GM19043 (cell line): ENCODE data around the gene LRFN4.

ENCODE experiments used
- ATAC-seq: cut with Tn5 transposase; IDR thresholded peaks from one replicate; pipeline ENCODE4 v1.9.1; 2021; ENCODE audit warnings: low read depth; ENCODE audit not compliant: unreplicated experiment

Gene LRFN4

DNA sequence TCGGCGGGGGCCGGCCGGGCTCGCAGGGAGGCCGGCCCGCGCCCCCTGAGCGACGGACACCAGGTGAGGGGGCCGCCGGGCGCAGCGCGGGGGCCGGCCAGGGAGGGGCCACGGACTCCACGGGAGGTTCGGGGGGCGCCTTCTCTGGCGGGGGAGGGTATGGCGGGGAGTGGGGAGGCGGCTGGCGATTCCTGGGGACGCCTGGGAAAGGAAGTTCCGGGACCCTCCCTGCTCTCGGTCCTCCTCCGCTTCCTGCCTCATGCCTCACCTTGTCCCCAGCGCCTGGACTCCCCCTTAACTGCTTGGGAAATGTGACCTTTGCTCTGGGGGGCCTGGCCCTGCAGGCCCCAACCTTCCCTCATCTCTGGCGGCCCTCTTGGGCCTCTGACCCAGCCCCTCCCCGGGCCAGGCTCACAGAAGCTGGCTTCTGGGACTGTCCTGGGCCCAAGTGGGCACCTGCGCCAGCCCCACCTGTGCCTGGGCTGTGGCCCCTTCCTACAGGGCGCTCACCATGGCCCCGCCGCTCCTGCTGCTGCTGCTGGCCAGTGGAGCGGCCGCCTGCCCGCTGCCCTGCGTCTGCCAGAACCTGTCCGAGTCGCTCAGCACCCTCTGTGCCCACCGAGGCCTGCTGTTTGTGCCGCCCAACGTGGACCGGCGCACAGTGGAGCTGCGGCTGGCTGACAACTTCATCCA, 516 bp downstream of the LRFN4 start:
- ATAC-seq: no peak

- ATAC-seq: no peak
These were observed 992 bp downstream of the LRFN4 start for GRCh38 chr11:66857927-66858185.

GRCh38 chr11:66858186-66858938, 1.5 kb downstream of the LRFN4 start:
- no peak for ATAC-seq

- ATAC-seq: no peak
These were observed 2.2 kb downstream of the LRFN4 start for GRCh38 chr11:66858939-66859685.

- ATAC-seq: no peak
These were observed 3.0 kb downstream of the LRFN4 start for GRCh38 chr11:66859686-66860448.

DNA sequence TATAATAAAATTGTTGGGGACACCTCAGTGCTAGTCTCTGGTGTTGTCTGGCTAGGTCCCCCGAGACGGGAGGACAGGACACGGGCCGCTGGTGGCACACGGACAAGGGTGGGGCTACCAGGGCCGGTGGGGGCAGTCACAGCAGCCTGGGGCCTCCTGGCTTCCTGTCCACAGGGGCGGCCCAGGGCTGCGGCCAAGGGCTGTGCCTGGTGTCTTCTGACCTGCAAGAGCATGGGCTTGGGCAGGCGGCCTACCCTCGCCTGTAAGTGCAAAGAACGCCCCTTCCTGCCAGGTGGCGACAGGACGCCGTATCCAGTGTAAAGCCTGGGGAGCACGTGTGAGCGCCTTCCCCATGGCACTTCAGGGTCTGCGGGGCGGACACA, 3.6 kb downstream of the LRFN4 start:
- no peak for ATAC-seq

GRCh38 chr11:66861038-66861773, 4.3 kb downstream of the LRFN4 start:
- ATAC-seq: no peak

DNA sequence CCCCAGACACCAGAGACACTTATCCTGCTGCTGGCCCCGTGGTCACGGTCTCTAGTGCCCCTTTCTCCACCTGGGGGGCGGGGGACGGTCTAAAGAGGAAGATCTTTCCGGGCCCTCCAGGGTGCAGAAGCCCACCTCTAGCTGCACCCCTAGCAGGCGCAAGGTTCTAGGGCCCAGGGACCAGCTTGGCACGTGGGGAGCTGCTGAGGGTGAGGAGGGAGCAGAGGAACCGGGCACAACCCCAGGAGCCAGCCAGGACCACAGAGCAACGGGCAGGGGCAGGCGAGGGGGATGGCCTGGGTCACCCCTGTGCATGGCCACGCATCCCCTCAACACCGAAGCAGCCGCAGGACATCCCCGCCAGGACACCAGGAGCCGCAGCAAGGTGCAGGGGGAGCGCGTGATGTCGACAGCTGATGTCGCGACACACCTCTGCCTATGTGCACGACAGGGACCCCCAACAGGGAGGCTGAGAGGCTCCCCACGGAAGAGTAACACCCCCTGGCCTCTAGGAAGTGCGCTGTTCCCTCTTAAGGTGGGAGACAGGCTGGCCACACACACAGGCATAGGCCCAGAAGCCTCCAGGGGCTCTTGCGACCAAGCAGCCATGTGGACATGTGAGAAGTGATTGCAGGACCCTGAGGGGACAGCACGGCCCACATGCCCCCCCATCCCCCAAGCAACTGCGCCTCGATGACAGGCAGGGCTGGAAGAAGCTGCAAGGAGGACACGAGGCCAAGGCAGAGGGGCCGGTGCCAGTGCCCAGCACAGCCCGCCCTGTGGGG, 5.1 kb downstream of the LRFN4 start:
- no peak for ATAC-seq

- no peak for ATAC-seq
These were observed 5.7 kb downstream of the LRFN4 start for GRCh38 chr11:66862559-66863037.

GRCh38 chr11:66863428-66864125, 6.7 kb downstream of the LRFN4 start:
- no peak for ATAC-seq

- no peak for ATAC-seq
These were observed 7.5 kb downstream of the LRFN4 start for GRCh38 chr11:66864172-66864901.

GRCh38 chr11:66864924-66865697, 8.2 kb downstream of the LRFN4 start:
- no peak for ATAC-seq

- no peak for ATAC-seq
These were observed 9.1 kb downstream of the LRFN4 start for GRCh38 chr11:66866007-66866406.

DNA sequence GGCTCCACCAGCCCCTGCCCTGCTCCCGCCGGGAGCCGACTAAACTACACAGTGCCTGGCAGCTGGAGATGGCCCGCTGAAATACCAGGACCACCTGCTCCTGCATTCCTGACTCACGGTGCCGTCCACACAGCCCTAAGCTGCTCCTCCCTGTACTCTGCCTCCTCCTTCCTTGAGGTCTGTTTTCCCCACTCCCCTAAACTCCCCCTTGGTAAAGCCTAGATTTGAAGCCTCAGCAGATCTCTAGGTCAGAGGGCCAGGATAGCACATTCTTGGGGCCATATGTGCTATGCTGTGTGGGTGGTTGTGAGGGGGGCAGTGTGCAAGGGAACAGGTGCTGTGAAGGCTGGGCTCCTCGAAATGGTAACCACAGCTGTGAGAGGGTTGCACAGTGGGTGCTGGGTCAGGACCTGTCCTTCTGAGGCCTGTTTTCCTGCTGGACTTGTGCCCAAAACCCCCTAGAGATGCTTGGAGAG, 9.7 kb downstream of the LRFN4 start:
- no peak for ATAC-seq

DNA sequence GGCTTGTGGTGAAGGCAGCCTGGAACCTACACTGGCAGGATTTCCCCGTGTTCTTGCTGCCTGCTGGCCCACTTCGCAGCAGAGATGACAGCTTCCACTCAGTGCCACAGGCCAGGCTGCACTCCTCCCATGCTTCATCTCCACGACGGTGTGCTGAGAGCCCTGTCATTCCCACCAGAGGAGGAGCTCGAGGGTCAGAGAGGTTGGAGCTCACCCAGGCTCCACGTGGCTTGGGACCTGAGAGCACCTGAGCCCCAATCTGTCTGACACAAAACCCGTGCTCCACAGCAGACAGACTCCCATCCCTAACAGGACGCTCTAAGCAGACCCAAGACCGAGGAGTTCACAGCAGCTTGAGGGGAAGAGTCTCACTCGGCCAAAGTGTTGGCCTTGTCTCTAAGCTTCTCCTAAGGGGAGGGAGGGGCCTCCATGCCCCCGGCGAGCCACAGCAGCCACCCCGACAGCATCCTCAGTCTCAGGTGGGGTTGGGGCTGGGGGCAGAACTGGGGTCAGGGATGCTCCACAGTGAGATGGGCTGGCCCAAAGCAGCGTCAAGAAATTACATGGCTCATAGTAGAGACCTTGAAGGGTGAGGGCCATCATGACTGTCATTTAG, 10.7 kb downstream of the LRFN4 start:
- ATAC-seq: no peak

DNA sequence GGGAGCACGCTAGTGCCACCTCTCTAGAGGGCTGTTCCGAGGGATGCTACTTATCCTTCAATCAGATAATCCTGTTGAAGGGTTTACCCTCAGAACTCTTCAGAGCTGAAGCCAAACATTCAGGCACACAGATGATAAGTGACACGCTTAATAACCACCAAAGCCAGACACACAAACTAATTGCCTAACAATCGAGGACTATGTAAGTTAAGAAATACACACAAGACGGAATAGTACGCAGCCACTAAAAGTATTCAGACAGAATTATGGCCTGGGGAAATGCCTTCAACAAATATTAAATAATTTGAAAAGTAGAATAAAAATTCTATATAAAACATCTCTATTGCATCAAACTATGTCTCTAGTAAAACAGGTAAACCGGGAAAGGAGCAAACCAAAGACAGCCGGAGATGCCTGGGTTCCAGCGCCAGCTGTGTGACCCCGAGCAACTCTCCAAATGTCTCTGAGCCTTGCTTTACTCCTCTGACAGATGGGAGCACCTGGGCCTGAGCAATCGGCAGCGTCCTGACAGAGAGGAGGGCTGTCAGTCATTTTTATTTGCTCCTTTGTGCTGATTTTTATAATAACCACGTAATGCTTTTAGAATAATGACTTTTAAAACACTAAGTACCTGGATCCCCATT, 11.3 kb downstream of the LRFN4 start:
- ATAC-seq: no peak
